Progenitor cell of endocrine pancreas (in vitro differentiated cells): ENCODE data around the gene SYP. TPM values are rescaled to one million over a fixed set of nuclear protein-coding genes. Genes with fewer than 3 reads are reported as not detected.

Experiments used
- DNase-seq: peaks from one replicate; pipeline ENCODE4 v3.0.0; 2021; ENCODE audit warnings: low spot score; ENCODE audit not compliant: unreplicated experiment
- H3K27ac Mint-ChIP-seq: 2 replicates; pipeline ENCODE4 v1.8.0; 2021; ENCODE audit warnings: mild to moderate bottlenecking, moderate library complexity, mixed read lengths
- H3K27me3 Mint-ChIP-seq: 2 replicates; pipeline ENCODE4 v1.8.0; 2021; ENCODE audit warnings: mixed read lengths
- H3K36me3 Mint-ChIP-seq: 2 replicates; pipeline ENCODE4 v1.8.0; 2022; ENCODE audit warnings: mixed read lengths; ENCODE audit not compliant: insufficient read depth
- H3K4me1 Mint-ChIP-seq: 2 replicates; pipeline ENCODE4 v1.8.0; 2021; ENCODE audit warnings: low read depth, mixed read lengths
- H3K4me3 Mint-ChIP-seq: 2 replicates; pipeline ENCODE4 v1.8.0; 2021; ENCODE audit warnings: low read depth, mild to moderate bottlenecking, moderate library complexity, mixed read lengths
- H3K9me3 Mint-ChIP-seq: 2 replicates; pipeline ENCODE4 v1.8.0; 2021; ENCODE audit warnings: low read depth, mixed read lengths
- CTCF ChIP-seq: fragments of 200-600 bp; sonication (generic); IDR thresholded peaks from one replicate; pipeline ENCODE4 v1.5.0; 2021; ENCODE audit warnings: antibody characterized with exemption, mild to moderate bottlenecking; ENCODE audit not compliant: unreplicated experiment
- total RNA-seq: library from RNA; stranded (reverse); gene quantifications from 2 replicates; pipeline ENCODE4 v1.2.1, GENCODE V29; 2021

SYP gene
- total RNA-seq, 1 donor from 2014 or later = 11.4 TPM

- peak; percentile 79 for TF ChIP-seq CTCF
- peak; percentile 63 for DNase-seq
- peak overlapping the region; percentile 93 for H3K27ac Mint-ChIP-seq
- peaks cover 8% of the 10 kb centered on the region for H3K9me3 Mint-ChIP-seq
- peaks cover 13% of the 10 kb centered on the region for H3K4me1 Mint-ChIP-seq
- peaks cover 4% of the 10 kb centered on the region for H3K27me3 Mint-ChIP-seq
- peak overlapping the region; percentile 74 for H3K4me3 Mint-ChIP-seq
- peaks cover 4% of the 10 kb centered on the region for H3K36me3 Mint-ChIP-seq
Measured at GRCh38 chrX:49163555-49164419, 36.2 kb downstream of the SYP start.

DNA sequence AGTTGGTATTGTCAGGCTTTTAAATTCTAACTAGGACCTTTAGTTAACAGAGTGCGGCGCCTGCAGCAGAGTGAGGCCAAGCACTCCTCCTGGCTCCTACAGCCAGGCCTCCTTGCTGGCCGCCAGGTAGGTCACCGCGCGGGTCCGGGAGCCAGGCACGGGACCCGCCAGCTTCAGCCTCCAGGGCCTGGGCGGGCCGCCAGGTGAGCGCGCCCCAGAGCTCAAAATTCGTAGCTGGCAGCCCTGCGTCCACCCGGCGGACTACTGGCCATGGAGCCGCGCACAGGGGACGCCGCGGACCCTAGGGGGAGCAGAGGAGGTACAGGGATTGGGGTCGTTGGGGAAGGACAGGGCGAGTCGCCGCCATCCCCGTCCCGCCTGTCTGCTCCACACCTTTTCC, 37.4 kb downstream of the SYP start, which contains the start of gene MAGIX:
MAGIX (plus strand) TSS at position 139 of the 400 bp plus-strand sequence; CDS start at position 271, 132 bp downstream.
- peaks cover 13% of the 10 kb centered on the region for H3K4me1 Mint-ChIP-seq
- H3K4me3 Mint-ChIP-seq = peak within 1 kb of the TSS; percentile 69
- H3K27ac Mint-ChIP-seq = peak within 1 kb of the TSS; percentile 79
- DNase-seq = no peak
- no peak for TF ChIP-seq CTCF
- H3K27me3 Mint-ChIP-seq = peaks cover 4% of the 10 kb centered on the region
- H3K36me3 Mint-ChIP-seq = peaks cover 4% of the 10 kb centered on the region
- peaks cover 8% of the 10 kb centered on the region for H3K9me3 Mint-ChIP-seq

DNA sequence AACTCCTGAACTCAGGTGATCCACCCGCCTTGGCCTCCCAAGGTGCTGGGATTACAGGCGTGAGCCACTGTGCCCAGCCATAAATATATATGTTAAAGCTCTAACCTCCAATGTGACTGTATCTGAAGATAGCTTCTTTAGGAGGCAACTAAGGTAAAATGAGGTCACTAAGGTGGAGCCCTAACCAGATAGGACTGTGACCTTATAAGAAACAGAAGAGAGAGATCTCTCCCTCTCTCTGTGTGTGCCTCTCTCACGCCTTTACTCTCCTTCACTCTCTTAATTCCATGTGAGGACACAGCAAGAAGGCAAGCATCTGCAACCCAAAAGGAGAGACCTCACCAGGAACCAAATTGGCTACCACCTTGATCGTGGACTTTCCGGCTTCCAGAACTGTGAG, 38.4 kb downstream of the SYP start:
- peaks cover 4% of the 10 kb centered on the region for H3K36me3 Mint-ChIP-seq
- no peak for DNase-seq
- peaks cover 7% of the 10 kb centered on the region for H3K4me1 Mint-ChIP-seq
- H3K27me3 Mint-ChIP-seq = no peaks in the 10 kb centered on the region
- no peak overlapping the region for H3K27ac Mint-ChIP-seq
- no peak for TF ChIP-seq CTCF
- H3K4me3 Mint-ChIP-seq = no peak overlapping the region
- peaks cover 8% of the 10 kb centered on the region for H3K9me3 Mint-ChIP-seq

- Mint-ChIP-seq H3K27ac (no peak overlapping the region), H3K27me3 (no peaks in the 10 kb centered on the region), H3K9me3 (peaks cover 8% of the 10 kb centered on the region), H3K36me3 (peaks cover 4% of the 10 kb centered on the region), H3K4me3 (no peak overlapping the region), H3K4me1 (peaks cover 6% of the 10 kb centered on the region)
- TF ChIP-seq CTCF = no peak
- DNase-seq = no peak
Measured at GRCh38 chrX:49160908-49161307, 39.1 kb downstream of the SYP start.

- Mint-ChIP-seq H3K9me3 (peaks cover 9% of the 10 kb centered on the region), H3K4me1 (no peaks in the 10 kb centered on the region), H3K27ac (no peak overlapping the region), H3K36me3 (peaks cover 2% of the 10 kb centered on the region), H3K4me3 (peak overlapping the region; percentile 26), H3K27me3 (no peaks in the 10 kb centered on the region)
- no peak for TF ChIP-seq CTCF
- no peak for DNase-seq
Measured at GRCh38 chrX:49157194-49157593, 42.8 kb downstream of the SYP start.
